Osteocyte (in vitro differentiated cells): ENCODE data around the gene PYCR2. TPM values are rescaled to one million over a fixed set of nuclear protein-coding genes. Genes with fewer than 3 reads are reported as not detected.

Experiments
- DNase-seq: peaks from one replicate; pipeline ENCODE4 v3.0.0; 2021; ENCODE audit warnings: mixed read lengths; ENCODE audit not compliant: unreplicated experiment; ENCODE audit errors: extremely low spot score
- H3K27ac Mint-ChIP-seq: one replicate; pipeline ENCODE4 v1.8.0; 2021; ENCODE audit warnings: mild to moderate bottlenecking, mixed read lengths; ENCODE audit not compliant: unreplicated experiment
- H3K27me3 Mint-ChIP-seq: one replicate; pipeline ENCODE4 v1.8.0; 2021; ENCODE audit warnings: mixed read lengths; ENCODE audit not compliant: unreplicated experiment
- H3K36me3 Mint-ChIP-seq: one replicate; pipeline ENCODE4 v1.8.0; 2021; ENCODE audit warnings: mixed read lengths; ENCODE audit not compliant: unreplicated experiment
- H3K4me1 Mint-ChIP-seq: one replicate; pipeline ENCODE4 v1.8.0; 2021; ENCODE audit warnings: mixed read lengths; ENCODE audit not compliant: unreplicated experiment
- H3K4me3 Mint-ChIP-seq: one replicate; pipeline ENCODE4 v1.8.0; 2021; ENCODE audit warnings: mild to moderate bottlenecking, moderate library complexity, mixed read lengths; ENCODE audit not compliant: unreplicated experiment
- H3K9me3 Mint-ChIP-seq: one replicate; pipeline ENCODE4 v1.8.0; 2021; ENCODE audit warnings: mixed read lengths; ENCODE audit not compliant: unreplicated experiment
- total RNA-seq: library from RNA; stranded (reverse); gene quantifications from 2 replicates; pipeline ENCODE4 v1.2.1, GENCODE V29; 2021
- TF ChIP-seq, protein P1 (sequence below): fragments of 200-600 bp; sonication (generic); IDR thresholded peaks from 2 replicates; pipeline ENCODE4 v1.5.0; 2021; ENCODE audit warnings: antibody characterized with exemption, mild to moderate bottlenecking, moderate library complexity

The PYCR2 gene
- total RNA-seq, 1 donor from 2014 or later = 60.3 TPM

DNA sequence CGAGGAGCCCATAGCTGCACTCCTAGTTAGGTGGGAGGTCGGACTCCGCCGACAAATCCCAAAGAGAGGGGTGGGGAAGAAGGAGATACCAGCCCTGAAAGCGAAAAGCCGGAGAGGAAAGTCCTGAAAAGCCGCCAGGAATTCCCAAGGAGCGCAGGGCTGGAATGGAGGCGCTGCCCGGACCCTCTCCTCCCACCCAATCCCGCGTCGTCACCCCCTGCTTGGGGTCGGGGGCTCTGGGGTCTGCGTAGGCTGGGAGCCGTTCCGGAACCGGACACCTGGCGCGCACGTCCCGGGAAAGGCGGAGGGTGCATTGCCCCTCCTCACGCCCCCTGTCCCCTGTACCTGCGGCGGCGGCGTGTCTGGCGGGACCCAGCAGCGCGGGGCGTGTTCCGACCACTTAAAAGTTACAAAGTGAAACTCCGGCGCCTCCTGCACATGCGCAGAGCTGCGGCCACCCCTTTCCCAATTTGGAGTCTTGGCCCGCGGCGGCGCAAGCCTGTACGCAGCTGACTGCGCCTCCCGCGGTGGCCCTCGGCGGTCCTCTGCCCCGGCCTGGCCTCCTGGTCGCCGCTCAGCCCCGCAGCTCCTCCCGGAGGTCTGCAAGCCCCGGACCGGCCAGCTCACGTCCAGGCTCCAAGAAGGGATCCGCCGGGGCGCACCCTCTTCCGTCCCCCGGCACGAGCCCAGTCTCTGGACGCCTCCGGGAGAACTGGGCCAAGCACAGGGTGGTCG lies 41.9 kb downstream of the PYCR2 start, which contains the start of gene TMEM63A:
Gene TMEM63A, minus strand, starts transcription at position 422 of the 735 bp plus-strand sequence. CDS start 4,800 bp downstream, outside the sequence.
- peaks cover 46% of the 10 kb centered on the region for H3K4me1 Mint-ChIP-seq
- H3K9me3 Mint-ChIP-seq = no peaks in the 10 kb centered on the region
- TF ChIP-seq, protein P1, sequence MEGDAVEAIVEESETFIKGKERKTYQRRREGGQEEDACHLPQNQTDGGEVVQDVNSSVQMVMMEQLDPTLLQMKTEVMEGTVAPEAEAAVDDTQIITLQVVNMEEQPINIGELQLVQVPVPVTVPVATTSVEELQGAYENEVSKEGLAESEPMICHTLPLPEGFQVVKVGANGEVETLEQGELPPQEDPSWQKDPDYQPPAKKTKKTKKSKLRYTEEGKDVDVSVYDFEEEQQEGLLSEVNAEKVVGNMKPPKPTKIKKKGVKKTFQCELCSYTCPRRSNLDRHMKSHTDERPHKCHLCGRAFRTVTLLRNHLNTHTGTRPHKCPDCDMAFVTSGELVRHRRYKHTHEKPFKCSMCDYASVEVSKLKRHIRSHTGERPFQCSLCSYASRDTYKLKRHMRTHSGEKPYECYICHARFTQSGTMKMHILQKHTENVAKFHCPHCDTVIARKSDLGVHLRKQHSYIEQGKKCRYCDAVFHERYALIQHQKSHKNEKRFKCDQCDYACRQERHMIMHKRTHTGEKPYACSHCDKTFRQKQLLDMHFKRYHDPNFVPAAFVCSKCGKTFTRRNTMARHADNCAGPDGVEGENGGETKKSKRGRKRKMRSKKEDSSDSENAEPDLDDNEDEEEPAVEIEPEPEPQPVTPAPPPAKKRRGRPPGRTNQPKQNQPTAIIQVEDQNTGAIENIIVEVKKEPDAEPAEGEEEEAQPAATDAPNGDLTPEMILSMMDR = peak; percentile 27
- H3K4me3 Mint-ChIP-seq = peak within 1 kb of the TSS; percentile 86
- no peaks in the 10 kb centered on the region for H3K36me3 Mint-ChIP-seq
- peak; percentile 95 for DNase-seq
- peak within 1 kb of the TSS; percentile 89 for H3K27ac Mint-ChIP-seq
- H3K27me3 Mint-ChIP-seq = no peaks in the 10 kb centered on the region

DNA sequence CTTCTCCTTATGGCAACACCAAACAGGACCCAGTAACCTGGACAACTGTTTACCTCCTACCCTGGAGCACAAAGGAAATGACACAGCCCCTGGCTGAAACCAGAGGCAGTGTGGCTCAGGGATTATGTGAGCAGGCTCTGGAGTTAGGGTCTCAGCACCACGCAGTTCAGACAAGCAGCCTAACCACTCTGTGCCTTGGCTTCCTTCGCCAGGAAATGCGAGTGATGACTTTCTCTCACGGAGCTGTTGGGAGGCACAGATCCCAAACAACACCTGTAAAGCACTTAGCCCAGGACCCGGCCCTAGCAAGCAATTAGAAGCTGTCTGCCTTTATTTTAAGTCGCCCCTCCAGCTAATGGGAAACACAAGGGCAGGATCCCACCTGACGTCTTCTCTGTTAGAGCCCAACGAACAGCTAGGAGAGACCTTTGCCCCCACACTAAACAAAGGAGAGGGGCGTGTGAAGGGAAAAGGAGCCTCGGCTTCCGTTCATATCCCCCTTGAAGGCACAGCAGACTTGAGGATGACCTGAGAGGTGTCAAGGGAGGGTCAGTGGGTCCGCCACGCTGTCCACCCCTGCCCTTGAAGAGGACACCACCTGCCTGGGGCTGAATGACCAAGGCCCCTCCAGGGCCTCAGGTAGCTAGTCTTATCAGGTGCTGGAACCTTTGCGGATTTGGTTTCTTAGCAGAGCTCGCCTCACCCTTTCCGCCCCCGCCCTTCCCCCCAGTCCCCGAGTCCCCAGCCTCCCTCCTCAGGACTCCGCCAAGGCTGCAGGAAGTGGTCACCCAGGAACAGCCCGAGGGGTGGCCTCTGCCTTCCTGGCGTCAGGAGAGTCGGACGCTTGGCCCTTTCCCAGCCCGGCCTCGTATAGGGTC lies 42.7 kb downstream of the PYCR2 start:
- DNase-seq = no peak
- Mint-ChIP-seq H3K27me3 (no peaks in the 10 kb centered on the region), H3K4me3 (peak overlapping the region; percentile 86), H3K4me1 (peaks cover 48% of the 10 kb centered on the region), H3K36me3 (no peaks in the 10 kb centered on the region), H3K27ac (peak overlapping the region; percentile 89), H3K9me3 (no peaks in the 10 kb centered on the region)
- TF ChIP-seq, protein P1 = no peak

DNA sequence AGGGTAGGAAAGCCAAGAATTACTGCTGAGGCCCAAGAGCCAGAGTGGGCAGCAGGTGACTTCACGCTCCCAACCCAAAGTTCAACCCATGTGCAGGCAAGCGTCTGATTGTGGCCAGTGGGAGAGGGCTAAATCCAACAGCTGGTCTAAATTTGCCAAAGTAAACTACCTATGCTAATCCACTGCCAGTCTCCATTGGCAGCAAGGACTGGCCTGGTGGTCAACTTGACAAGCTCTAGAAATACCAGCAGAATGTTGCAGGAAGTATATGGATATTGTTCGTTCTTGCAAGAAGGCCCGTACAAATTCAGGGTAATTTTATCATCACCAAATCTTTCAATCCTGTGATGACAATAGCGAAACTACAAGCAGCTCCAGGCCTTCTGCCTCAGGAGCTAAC lies 43.4 kb downstream of the PYCR2 start:
- Mint-ChIP-seq H3K36me3 (no peaks in the 10 kb centered on the region), H3K4me1 (peaks cover 48% of the 10 kb centered on the region)

DNA sequence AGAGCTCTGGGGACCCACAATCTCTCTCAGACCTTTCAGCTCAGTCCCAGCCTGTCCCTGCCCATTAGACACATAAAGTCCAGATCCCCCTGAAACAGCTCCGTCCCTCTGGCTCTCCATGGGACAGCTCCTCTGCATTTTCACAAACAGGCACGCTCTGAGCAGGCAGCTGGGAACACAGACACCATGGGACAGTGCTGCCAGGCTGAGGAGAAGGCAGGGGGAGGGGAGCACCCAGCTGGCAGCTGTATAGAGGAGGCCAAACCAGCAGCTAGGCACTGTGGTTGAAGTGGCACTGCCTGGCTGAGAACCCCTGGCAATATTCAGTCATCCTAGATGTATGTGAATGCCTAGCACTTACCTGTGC lies 43.8 kb downstream of the PYCR2 start:
- no peak for DNase-seq
- TF ChIP-seq, protein P1 = no peak
- Mint-ChIP-seq H3K27ac (no peak overlapping the region), H3K27me3 (no peaks in the 10 kb centered on the region), H3K4me1 (peaks cover 48% of the 10 kb centered on the region), H3K9me3 (no peaks in the 10 kb centered on the region), H3K4me3 (peak overlapping the region; percentile 86), H3K36me3 (no peaks in the 10 kb centered on the region)

More for the DNA sequence above, 43.4 kb downstream of the PYCR2 start:
- TF ChIP-seq, protein P1 = no peak
- Mint-ChIP-seq H3K9me3 (no peaks in the 10 kb centered on the region), H3K27ac (peak overlapping the region; percentile 89), H3K27me3 (no peaks in the 10 kb centered on the region), H3K4me3 (peak overlapping the region; percentile 86)
- no peak for DNase-seq
